GM19463 (cell line): ENCODE measurements around the gene JARID2.

Source experiments
- ATAC-seq: cut with Tn5 transposase; IDR thresholded peaks from one replicate; pipeline ENCODE4 v1.9.1; 2021; ENCODE audit warnings: mild to moderate bottlenecking, moderate library complexity; ENCODE audit not compliant: unreplicated experiment

JARID2 gene

DNA sequence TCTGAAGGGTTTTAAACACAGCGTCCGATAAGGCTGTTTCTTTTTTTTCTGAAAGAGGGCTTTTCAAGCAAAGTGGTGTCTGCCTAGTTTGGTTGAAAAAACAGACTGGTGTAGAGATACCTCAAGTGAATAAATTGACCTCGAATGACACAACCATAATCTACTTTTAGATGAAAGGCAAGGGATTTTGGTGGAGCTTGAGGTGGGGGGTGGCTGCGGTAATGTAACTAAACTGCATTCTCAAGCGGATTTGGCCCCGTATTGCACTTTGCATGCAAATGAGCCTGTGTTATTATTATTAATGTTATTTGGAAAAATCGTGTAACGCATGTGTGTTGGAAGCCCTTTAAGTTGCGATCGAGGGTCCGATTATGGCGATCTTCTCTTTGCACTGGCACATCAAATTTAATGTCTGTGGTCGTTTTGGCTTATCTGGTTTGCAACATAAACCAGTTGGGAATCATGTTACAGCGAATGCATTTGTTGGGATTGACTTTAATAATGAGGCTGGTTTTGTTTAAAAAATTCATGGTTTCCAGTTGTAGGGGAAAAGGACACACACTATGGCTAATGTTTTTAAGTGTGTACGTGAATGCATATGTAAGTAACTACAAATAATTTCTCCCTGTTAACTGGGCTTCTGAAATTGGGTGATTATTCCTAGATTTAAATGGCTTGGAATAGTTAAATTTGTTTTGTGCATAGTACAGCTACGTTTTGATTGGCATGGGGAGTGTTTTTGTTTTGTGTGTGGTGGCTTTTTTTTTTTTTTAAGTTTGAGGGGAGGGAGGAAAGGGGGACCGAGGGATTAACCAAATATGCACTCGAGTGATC lies 1.0 kb downstream of the JARID2 start:
- no peak for ATAC-seq

DNA sequence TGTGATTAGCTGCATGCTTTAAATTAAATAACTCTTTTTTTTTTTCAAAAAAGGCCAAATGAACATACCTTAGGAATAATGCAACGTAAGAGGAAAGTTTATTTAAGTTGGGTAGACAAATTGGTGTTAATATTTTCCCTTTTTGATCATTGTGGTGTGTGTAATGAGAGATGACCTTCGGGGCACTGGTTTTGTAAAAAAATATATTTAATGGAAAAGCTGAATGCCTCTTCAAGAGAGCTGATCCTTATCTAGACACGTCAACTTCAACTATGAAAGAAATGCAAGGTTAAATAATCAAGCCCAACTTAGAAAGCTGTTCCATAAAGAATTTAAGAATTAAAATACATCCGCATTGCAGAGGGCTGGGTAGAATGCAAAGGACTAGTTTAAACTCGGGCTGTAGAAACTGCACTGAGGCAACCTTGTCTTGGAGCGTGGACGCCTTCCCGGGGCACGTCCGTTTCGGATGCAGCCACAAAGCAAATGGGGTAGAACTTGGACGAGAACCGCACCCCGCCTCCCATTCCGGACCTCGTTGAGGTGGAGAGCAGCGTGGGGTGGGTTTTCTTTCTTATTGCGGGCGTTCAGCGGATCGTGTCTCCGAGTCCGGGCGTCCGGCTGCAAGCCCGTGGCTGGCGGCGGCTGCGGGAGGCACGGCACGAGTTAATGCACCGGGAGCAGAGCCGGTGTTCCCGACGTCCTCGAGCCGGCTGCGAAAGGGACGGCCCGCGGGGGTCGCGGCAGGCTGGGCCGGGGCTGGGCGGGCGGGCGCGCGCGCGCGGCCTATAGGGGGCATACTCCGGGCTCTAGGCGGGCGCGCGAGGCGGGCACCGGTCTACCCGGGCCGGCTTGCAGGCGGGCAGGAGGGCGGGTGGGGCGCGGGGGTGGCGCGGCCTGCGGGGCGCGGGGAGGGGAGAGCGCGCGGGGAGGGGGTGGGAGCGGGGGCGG lies 1.9 kb downstream of the JARID2 start:
- peak; percentile 13 for ATAC-seq

DNA sequence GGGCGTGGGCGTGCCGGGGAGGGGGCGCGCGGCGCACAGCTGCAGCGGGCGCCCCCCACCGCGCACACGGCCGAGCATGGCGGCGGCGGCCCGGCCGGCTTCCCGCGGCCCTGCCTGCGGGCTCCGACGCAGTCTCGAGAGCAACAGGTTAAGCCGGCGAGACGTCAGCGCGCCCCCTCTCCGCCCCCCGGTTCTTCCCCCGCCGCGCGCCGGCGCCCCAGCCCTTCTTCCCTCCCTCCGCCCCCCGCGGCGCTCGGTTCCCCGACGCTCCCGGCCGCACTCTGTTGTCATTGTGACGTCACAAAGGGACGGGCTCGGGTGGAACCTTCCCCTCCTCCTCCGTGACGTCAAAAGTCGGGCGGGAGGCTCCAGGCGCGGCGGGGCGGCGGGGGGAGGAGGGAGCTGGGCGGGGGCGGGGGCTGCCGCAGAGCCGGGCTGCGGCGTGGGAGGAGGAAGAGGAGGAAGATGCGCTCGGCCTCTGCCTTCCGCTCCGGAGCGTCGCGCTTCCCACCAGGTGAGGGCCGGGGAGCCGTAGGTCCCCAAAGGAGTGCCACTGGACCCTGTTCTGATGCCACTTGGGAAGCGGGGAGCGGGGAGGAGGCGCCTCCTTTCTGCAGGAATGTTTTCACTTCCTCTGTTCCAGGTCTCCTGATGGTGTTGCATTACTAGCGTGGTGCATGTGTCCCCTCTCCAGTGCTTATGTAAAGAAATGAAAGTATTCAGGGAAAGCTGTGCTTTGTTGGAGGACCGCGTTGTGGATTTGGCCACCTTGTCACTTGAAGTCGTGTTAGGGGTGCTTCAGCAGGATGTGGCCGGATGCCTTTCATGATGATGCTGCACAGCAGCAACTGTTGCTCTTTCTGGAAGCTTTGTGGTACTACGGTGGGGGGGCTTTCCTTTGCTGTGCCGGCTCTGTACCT lies 2.8 kb downstream of the JARID2 start:
- peak; percentile 28 for ATAC-seq

DNA sequence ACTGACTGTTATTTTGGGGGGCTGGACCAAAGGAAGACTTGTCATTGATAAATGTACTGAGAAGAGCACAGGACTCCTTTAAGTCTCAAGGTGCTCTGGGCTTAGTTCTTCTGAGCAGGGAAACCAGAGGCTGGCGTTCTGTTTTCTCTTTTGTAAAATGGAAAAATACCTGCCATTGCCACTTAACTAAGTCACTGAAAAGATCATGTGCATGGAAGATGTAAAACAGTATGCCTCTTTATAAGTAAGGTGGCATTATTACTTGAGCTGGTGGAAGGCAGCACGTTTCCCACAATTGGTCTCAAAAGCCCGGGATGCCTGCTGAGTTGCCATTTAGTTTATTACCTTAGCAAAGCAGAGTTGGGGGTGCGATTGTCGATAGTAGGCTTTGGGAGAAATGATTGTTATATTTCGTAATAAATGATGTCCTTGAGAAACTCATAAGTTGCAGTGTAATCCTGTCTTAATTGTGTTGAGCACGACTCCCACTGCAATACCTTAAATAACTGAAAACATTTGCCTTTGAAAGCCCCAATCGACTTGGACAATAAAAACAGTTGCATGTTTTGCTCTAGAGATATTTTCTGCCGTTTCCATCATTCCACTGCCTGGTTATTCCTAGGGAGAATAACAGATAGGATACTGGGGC lies 3.6 kb downstream of the JARID2 start:
- no peak for ATAC-seq

DNA sequence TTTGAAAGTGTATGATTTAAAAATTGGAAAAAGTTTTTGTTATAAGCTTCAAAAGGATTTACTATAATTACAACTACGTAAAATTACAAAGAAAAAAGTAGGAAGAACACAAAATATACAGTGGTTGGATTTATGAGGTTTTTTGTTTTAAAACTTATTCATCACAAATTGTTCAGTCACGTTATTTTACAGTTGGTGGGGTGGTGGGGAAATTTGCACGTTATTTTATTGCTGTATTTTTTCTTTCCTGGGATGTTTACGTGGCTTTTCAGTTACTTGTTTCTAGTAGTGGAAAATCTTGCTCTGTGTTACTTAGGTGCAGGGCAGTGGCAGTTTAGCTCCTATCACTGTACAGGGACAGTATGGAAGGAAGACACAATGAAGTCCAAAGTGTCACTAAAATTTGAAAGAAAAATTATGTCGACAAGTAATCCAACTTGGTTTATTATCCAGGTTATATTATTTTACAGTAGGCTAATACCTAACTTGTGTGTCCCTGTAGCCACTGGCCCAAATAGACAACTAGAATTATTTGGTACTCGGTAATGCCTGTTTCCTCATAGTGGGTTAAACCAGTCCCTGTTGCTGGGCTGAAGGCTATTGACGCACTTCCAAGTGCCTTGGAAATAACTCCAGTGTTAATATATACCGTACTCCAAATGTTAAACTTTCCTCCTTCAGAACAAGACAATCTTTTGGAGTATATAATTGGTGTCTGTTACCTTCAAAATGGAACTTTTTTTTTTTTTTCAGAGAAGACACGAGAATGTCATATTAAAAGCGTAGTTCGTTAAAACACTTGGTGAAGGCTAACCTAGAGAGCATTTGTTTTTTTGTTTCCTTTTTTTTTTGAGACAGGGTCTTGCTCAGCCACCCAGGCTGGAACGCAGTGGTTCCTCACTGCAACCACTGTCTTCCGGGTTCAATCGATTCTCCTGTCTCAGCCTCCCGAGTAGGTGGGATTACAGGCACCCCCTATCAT lies 4.6 kb downstream of the JARID2 start:
- no peak for ATAC-seq

DNA sequence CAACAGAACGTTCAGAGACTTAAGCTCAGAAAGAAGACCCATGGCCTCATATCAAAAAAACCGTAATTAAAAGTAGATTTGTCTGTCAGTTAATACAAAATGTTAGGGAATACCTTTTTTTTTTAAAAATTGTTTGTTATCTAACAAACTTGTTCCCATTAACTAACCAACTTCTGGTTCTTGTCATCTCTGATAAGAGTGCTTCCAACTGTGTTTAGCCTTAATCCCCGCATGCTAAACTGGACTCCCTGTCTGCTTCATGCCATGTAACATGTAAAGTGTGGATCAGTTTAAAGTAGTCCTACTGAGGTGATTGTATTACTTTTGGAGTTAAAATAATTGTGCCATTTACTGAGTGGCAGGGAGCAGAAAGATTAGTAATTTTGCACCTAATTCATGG lies 6.3 kb downstream of the JARID2 start:
- no peak for ATAC-seq

DNA sequence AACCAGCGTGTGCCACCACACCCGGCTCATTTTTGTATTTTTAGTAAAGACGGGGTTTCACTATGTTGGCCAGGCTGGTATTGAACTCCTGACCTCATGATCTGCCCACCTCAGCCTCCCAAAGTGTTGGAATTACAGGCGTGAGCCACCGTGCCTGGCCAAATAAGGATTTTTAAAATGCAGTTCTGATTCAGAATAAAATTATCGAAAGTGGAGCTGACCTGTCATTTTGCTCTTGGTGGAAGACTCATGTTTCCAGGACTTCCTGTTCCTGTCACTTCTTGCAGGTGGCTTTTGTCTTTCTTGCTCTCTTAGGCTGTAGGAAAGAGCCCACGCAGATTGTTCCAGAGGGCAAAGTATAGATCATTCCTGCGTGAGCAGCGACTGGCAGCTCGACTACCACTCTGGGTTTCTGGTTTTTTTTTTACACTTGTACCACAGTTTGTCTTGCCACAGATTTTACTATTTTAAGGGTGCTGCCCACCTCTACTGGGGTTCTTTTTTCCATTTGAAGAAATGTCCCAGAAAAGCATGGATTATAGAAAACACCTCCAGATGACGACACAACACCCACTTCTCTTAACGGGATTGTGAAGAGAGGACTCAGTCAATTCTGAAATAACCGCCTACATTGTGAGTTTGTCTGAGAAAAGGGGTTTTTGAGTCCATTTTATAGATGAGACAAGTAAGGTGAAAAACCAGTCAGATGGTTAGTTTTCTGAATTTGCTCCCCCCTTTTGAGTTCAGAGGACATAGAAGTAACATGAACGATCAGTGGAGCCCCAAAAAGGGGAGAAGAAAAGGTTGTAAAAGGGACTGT lies 7.5 kb downstream of the JARID2 start:
- ATAC-seq, result no peak

DNA sequence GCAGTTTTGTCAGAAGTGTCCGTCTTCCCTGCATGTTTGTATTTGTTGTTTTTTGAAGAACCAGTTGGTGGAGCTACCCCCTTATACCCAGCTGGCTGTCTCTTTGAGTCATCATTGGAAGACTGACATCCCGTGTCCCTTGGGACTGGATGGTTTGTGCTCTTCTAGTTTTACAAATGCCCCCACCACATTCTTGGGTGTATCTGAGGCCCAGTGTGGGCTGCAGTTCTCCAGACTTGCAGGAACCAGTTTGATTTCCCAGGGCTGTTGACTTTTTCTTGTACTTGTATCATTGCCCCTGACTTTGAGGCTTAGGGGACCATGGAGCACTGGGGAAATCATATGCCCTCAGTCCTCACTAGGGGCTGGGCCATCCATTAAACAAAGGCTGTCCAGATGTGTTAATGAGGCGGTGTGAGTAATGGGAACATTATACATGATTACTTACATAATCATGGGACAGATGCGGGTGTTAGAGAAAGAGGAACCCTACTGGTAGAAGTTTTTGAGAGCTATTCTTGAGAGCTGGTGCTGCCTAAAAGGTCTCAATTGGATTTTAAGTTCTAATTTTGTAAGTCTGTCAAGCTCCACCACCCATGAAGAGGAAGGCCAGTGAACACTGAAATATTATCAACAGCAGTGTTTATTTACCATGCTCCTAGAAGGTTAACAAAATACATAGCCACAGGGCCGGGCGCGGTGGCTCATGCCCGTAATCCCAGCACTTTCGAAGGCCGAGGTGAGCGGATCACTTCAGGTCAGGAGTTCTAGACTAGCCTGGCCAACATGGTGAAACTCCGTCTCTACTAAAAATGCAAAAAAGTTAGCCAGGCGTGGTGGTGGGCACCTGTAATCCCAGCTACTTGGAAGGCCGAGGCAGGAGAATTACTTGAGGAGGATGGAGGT lies 8.5 kb downstream of the JARID2 start:
- ATAC-seq, result peak; percentile 43

DNA sequence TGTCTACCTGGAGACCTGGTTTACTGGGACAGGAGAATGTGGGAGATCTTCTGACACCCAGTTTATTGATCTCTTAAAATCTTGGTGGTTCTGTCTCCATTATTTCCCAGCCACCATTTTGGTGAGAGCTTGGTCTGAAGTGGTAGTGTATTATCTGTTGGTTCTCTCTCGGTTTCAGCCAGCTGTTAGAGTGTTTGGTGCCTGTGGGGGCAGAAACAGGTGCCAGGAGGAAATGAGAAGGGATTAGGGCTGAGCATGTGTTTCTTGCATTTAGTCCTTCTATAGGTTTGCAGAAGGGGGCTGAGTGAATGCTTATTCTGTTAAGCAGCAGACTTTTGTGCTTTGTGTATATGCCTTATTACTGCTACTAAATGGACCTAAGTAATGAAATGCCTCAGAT lies 9.6 kb downstream of the JARID2 start:
- ATAC-seq, result peak; percentile 70

DNA sequence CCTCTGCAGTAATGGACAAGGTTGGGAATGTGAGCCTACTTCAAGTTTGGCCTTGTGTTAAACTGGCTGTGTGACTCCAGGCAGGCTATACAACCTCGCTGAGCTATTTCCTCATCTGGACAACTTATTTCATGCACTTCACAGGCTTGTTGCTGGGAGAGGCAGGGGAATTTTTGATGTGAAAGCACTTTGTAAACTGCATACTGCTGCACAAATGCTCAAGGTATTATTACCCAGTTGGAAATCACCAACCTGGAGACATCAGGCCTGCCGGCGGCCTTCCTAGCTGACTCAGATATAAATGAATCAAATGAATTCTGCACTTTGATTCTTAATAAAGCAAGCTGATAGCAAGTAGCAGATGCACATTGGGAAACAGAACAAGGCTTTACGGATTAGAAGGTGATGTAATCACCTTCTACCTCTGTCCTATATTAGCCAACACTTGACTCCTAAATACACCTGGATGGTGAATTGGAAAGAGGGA lies 10.1 kb downstream of the JARID2 start:
- ATAC-seq, result peak; percentile 13

DNA sequence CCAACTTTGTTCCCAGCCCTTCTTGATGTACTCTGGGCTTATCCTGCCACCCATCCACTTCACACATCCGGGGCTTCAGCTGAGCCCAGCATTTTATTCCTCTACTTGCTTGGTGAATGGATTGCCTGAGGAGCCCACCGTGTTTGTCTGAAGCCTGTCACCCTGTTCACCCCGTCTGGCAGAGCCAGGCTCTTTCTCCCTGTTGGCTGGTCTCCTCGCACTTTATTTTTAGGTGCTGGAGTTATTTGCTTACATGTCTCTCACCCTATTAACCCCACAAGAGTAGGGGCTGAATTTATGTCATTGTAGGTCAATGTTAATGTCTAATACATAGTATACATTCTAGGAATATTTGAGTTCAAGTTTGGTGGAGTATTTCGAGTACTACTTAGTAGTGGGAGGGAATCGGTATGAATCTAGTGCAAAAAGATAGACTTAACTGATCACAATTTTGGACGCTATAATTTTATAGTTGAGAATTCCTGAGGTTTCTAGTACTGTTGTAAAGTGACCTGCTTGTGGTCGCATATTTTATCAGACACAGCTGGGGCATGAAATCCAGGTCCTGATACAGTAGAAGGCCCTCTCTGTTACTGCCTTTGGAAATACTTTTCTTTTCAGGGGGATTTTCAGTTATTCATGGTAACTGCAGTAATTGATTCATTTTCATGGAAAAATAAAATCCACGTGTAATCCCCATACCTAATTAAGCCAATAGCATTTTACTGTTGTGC lies 10.8 kb downstream of the JARID2 start:
- ATAC-seq, result no peak

DNA sequence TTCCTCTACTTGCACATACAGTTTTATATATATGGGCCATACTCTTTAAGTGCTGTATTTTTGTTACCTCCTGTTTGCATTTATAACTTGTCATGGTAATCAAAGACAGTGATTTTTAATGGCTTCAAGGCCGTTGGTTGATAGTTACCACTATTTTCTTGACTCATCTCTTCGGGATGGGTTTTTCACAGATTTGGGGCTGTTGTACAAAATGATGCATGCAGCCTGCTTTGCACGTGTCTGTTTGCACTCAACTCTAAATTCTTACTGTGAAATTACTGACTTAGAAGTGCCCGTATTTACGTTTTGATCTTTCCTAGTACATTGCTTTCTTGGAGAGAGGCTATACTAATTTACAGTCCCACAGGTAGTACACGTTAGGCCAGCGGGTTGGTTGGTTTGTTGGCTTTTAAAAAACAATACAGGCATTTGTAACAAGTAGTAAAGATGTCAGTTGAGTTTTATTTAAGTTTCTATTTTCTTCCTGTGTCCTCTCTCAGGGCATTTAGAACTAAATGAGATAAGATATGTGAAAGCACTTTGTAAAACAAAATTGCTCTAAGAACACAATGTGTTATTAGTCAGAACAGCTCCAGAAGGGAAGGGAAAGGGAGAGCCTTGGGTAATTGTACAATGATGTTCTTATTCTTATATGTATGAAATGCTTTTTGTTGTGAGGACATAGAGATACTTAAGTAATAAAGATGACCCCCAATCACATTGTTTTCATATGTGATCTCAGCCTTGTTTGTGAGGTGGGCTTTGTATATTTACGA lies 11.7 kb downstream of the JARID2 start:
- ATAC-seq, result no peak

DNA sequence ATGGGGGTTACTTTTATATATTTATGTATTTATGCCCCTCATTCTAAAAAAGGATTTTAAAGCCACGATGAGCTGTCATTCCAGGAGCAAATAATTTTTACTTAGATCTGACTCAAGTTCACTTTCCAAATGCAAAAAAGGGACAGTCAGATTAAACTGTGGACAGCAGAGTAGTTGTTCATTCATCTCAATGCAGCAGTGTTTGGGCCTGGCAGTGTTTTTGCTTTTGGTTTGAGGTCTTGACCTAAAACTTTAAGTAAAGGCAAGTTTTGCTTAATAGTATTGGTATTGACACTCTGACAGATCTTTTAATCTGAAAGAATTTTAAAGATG lies 13.9 kb downstream of the JARID2 start:
- ATAC-seq, result no peak

DNA sequence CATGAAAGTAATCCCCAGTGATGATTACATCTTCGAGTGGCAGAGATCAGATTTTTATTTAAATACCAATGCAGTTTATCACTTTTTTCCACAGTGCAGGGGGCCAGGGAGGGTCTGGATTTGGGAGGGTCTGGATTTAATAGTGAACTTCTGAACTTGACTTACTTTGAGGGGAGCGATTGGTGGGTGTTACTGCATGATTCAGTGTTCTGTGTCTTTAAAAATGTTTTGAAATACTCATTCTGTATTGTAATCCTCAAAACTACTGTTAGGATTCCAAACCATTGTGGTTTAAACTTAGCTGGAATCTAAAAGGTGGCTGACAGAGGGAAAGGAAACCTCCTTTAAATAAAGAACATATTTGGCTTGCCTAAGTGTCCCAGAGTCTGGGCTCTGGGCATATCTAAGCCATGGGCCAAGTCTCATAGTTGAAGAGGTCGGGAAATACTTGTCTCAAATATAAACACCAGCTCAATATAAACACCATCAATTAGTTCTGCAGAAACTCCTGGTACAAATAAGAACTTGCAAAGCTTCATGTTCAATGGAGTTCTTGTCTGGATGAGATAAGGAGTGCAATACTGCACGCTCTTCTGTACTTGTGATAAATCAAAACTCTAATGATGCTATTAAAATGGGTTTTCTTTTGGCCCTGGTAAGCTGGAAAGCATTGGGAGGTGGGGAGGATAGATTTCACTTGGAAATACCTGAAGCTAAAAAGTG lies 14.4 kb downstream of the JARID2 start:
- ATAC-seq, result no peak

DNA sequence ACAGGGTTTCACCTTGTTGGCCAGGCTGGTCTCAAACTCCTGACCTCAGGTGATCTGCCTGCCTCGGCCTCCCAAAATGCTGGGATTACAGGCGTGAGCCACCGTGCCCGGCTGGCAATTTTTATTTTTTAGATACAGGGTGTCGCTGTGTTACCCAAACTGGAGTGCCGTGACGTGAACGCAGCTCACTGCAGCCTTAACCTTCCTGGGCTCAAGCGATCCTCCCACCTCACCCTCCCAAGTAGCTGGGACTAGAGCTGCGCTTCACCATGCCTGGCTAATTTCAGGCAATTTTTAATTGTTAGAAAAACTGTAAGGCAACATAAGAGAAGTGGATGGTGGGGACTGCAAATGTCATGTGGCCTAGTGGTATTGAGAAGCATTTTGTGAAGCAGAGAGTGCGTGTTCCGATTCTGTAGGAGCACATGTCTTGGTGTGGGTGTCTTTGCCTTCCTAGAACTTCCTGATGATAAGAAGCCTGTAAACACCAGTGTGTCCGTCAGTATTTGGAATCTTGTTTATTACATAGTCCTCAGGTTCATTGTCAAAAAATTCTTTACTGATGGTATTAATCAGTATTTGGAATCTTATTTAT lies 18.0 kb downstream of the JARID2 start:
- no peak for ATAC-seq
